ENCODE data around the gene PRKG1.

DNA sequence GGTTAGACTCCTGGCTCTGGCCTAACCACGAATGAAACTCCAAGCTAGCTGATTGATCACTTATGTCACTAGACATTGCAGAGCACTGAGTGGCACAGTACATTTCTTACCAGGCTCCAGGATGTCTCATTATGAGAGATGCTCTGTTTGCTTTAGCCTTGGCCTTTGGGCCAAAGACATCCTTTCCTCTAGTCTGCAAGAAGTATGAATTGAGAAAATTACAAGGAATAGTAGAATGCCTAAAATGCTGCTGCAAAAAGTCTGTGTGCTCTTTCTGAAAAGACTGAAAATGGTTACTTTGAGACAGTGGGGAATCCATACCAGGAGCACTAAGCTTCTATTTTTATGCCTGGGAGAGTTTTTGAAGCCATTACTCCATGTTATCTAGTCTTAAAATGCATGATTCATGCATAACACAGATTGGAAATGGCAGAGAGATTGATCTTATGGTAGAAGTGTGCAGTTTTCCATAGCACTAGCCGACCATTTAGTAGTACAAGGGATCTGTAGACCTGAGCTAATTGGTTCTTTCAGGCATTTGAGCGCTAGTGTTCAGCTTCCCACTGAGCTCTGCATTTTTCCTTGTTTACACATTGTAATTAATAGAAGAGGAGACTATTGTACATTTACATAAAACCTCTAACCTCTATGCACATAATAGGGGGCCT, 303.8 kb downstream of the PRKG1 start:
- TF ChIP-seq, protein P1, sequence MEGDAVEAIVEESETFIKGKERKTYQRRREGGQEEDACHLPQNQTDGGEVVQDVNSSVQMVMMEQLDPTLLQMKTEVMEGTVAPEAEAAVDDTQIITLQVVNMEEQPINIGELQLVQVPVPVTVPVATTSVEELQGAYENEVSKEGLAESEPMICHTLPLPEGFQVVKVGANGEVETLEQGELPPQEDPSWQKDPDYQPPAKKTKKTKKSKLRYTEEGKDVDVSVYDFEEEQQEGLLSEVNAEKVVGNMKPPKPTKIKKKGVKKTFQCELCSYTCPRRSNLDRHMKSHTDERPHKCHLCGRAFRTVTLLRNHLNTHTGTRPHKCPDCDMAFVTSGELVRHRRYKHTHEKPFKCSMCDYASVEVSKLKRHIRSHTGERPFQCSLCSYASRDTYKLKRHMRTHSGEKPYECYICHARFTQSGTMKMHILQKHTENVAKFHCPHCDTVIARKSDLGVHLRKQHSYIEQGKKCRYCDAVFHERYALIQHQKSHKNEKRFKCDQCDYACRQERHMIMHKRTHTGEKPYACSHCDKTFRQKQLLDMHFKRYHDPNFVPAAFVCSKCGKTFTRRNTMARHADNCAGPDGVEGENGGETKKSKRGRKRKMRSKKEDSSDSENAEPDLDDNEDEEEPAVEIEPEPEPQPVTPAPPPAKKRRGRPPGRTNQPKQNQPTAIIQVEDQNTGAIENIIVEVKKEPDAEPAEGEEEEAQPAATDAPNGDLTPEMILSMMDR (optimal IDR thresholded peaks at IDR 0.05 in 1 of 3, IDR thresholded peaks at IDR 0.05 in 1 of 3, conservative IDR thresholded peaks at IDR 0.05 in 1 of 3; ENCODE audit: extremely low read depth in 1 of 3, insufficient read depth in 2 of 3, low read length in 3 of 3): no peak
- no peak for TF ChIP-seq EZH2 (IDR thresholded peaks at IDR 0.05; ENCODE audit: low read length)

Measured in keratinocyte (primary cell).